GM18502 (cell line): Measurements from ENCODE around the gene TMCO4.

Experiments used
- ATAC-seq: cut with Tn5 transposase; IDR thresholded peaks from one replicate; pipeline ENCODE4 v1.9.1; 2021; ENCODE audit warnings: mild to moderate bottlenecking; ENCODE audit not compliant: unreplicated experiment, poor library complexity

Gene TMCO4

DNA sequence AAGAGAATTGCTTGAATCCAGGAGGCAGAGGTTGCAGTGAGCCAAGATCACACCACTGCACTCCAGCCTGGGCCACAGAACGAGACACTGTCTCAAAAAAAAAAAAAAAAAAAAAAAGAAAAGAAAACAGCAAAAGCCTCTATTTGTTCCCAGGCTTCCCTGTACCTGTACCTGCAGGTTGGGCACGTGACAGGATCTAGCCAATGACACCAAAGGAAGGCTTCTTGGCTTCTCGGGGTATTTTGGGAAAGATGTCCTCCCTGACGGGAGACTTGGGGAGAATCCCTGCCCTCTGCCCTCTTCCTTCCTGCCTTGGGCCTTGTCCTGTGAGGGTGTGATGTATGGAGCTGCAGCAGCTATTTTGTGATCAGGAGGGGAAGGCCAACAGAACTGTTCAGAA is 22.8 kb downstream of the TMCO4 start:
- ATAC-seq, result no peak

DNA sequence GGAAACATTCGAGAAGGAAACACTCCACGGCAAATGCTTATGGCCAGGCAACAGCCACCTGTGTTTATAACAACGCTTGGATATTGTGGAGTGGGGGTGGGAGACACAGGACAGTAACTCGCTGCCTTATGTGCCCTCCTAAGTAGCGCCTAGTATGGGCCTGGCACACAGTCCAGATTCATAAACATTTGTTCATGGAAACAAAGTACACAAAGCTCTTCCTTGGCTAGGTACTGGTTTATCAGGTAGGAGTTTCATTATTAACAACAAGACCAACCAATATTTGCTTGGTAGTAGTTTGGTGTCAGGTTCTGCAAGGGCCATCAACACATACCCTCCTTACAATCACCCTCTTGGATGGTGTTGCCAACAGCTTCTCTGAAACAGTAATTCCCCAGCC is 23.4 kb downstream of the TMCO4 start:
- ATAC-seq, result no peak

- no peak for ATAC-seq
Observed at GRCh38 chr1:19775831-19776230, 23.9 kb downstream of the TMCO4 start.

- no peak for ATAC-seq
Observed at GRCh38 chr1:19775317-19775716, 24.4 kb downstream of the TMCO4 start.

GRCh38 chr1:19774180-19774785 is 25.4 kb downstream of the TMCO4 start:
- ATAC-seq, result no peak

DNA sequence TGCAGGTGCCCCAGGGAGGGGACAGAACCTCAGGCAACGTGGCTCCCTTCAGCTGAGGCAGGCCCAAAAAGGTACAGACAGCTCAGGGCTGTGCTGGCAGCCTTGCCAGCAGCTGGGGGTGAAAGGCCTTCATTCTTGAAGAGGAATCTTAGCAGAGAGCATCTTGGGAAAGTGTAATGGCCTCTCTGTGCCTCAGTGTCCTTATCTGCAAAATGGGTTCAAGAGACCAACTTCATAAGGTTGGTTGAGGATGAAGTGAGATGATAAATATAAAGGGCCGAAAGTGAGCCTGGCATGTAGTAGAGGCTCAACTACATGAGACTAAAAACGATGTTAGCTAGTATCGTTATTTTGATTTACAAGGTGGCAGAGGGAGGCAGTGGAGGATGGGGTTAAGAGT is 26.2 kb downstream of the TMCO4 start:
- ATAC-seq, result no peak

DNA sequence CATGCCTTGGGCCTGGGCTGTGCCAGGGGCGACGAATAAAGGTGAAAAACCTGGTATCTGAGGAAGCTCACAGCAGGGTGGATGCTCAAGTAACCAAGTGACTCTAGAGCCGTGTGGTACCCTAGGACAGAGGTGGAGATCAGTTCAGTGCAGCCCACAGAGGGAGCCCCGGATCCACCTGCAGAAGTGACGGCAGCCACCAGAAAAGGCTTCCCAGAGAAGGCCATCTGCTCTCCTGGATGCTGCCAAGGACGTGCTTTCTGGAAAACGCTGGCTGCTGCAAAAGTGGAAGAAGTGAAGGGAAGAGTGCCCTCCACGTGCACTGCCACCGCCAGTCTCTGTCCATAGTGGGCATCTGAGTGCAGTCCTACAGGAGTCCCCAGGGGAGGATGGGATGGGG is 27.7 kb downstream of the TMCO4 start:
- ATAC-seq, result no peak

GRCh38 chr1:19771350-19771749 is 28.4 kb downstream of the TMCO4 start:
- no peak for ATAC-seq

DNA sequence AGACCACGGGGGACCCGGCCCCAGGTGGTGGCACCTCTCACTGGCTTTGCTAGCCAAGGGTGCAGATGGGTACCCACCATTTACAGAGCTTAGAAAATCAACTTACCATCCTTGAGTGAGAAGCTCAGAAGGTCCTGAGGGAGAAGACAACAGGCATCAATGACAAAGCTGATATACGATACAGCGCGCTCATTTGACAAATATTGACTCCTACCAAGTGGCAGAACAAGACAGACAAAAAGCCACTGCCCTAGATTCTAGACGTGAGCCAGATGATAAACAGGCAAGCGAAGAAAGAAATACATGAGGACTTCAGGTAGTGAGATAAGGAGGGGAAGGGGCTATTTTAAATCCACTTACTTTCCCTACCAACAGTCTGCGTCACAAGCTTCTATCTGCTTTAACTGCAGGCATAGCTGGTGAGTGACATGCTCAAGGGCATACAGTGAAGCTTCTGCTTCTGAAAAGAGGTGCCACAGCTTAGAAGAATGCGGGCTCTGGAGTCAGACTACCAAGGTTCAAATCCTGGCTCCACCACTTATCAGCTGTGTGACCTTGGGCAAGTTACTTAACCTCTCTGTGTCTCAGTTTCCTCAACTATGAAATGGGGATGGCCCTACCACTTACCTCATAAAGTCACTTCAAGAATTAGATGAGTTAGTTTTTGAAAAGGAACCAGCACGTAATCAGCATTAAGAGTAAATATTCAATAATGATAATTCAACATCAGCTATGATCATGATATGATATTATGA is 29.1 kb downstream of the TMCO4 start:
- no peak for ATAC-seq

DNA sequence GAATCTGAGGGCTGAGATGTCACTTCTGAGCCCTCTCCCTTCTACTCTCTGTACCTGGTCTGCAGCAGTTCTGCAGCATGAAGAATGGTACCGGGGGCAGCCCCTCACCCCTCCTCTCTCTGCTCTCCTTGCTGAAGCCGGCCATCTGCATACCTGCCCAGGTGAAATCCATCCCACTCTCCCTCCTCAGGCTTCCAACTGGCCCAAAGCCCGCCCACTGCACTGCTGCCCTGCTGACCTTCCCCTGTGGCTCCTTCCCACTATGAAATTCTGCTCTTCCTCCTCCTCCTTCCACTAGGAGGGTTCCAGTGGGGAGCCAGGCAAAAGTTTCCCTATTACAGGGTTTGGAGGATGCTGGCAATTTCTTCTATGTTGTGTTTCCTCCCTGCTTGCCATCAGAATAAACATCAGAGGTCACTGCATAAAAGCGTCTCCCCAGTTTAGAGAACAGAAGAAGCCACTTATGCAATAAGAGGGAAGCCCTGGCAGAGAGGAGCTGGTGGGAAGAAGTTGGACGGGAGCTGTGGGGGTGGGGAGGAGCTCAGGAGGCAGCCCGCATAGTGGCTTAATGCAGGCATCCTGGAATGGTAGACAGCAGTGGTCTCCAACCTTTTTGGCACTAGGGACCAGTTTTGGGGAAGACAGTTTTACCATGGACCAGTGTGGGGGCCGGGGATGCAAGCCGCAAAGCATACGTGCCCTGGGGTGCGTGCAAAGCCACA is 30.3 kb downstream of the TMCO4 start:
- no peak for ATAC-seq

DNA sequence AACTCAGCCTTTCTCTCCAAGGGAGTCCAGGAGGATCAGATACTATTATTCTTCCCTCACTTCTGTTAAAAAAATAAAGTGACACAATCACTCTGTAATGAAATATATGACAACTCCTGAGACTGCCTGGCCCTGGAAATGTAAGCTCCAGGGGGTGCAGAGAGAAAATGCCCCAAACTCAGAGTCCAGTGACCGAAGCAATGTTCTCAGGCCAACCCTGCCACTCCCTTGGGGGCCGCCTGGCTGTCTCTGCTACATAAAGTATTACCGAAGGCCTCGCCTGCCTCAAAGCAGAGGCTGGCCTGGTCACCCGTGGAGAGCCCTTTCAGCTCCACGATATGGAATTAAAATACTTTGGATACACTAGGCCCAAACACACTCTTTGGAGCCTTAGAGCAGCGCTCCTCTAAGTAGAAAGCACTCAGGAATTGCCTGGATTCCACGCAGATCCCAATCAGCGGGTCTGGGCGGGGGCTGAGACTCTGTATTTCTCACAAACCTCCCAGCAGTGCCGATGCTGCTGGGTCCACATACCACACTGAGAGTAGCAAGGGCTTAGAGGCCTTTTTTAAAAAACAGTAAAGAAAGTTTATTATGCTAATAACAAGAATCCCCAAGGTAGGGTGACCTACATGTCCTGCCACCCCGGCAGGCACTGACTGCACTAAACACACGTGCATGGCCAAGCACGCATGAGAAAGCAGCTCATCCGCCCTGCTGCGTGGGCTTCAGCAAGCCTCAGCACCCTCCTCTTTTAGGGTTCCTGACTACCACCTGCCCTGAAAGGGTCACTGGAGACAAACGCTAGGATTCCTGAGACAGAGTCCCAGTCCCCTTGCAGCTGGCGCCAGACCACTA is 31.1 kb downstream of the TMCO4 start:
- no peak for ATAC-seq

DNA sequence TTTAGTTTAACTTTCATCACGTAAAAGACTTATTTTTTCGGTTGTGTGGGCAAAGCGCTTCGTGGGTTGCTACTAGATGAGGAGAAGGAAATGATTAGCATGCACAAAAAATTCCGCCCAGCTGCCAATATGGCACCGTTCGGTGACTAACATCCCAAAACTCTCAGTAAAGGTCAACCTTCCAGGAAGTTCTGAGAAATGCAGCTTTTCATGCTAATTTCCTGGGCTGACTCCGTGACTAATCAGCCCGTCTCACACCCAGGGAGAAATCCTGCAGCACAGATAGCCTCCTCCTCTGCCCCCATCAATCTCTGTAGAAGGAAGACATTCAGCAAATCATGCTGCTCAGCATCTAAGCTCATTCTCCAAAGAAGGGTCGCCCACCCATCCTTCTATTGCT is 34.1 kb downstream of the TMCO4 start:
- no peak for ATAC-seq

- no peak for ATAC-seq
Observed at GRCh38 chr1:19764848-19765247, 34.9 kb downstream of the TMCO4 start.

DNA sequence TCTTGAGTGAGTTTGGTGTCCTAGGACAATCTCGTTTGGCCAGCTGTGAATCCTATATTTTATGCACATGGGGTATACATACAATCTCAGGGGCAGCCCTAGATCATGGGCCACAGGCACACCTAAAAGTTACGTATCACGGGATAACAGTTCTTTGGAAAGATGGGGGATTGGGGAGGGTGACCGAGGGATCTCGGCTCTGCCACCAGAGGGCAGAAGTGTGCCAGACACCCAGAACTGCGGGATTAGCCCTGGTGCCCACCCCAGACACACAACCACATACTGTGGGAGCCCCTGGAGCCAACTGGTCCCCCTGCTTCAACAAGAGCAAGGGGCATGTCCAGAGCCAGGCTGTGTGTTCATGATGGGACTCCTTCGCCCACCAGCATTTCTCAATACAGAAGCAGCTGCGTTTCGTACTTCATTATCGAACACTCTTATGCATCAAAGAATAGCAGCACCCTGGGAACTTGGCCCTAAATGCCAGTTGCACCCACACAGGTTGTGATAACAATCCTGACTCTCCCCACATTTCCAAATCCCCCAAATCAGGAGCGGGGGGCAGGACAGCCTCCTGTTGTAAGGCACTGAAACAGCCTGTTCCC is 37.4 kb downstream of the TMCO4 start:
- no peak for ATAC-seq

GRCh38 chr1:19759740-19760089 is 40.0 kb downstream of the TMCO4 start:
- no peak for ATAC-seq

DNA sequence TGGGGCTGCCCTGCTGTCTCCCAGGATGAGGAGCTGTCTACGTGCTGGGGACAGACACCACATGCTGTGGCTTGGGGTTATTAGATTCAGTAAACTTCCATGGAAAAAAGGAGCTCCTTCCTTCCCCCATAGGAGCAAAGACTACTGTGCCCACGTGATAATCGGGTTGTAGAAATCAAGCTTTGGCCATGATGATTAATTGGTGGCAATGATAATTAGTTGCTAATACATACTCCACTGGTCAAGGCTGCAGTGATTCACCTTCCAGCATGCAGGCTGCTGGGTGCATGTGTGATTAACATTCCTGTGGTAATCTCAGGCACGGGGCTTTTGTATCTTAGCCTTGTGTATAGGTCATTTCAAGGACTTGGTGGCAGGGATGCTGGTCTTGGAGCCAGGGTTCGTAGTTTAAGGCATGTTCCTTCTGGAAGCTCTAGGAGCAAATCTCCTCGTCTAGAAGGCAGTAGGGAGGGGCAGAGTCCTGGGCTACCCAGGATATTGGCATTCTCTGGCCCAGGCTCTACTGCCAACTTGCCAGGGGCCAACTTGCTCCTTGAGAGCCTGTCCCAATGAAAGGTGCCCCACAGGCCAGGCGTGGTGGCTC is 41.4 kb downstream of the TMCO4 start:
- ATAC-seq, result no peak

GRCh38 chr1:19757641-19758040 is 42.1 kb downstream of the TMCO4 start:
- no peak for ATAC-seq

GRCh38 chr1:19756480-19756879 is 43.2 kb downstream of the TMCO4 start:
- no peak for ATAC-seq

- no peak for ATAC-seq
Observed at GRCh38 chr1:19754482-19754881, 45.2 kb downstream of the TMCO4 start.

- no peak for ATAC-seq
Observed at GRCh38 chr1:19752083-19752696, 47.5 kb downstream of the TMCO4 start.
